ENCODE results near the gene IL22RA1.

The IL22RA1 gene

GRCh38 chr1:24142546-24143534 is at the start of gene IL22RA1:
TSS of gene IL22RA1 (minus strand) at chr1:24143140. CDS start at chr1:24143082, 58 bp downstream.
- H3K27ac ChIP-seq = no peak within 1 kb of the TSS
- TF ChIP-seq CTCF (IDR thresholded peaks at IDR 0.05) = no peak
- no peak for DNase-seq (ENCODE audit: low spot score)
- peak within 1 kb of the TSS; percentile 73 for H3K4me3 ChIP-seq

GRCh38 chr1:24191860-24192259 is 48.9 kb upstream of the IL22RA1 start:
- no peak for DNase-seq (ENCODE audit: low spot score)
- H3K4me3 ChIP-seq = no peak overlapping the region
- no peak for TF ChIP-seq CTCF (IDR thresholded peaks at IDR 0.05)
- no peak overlapping the region for H3K27ac ChIP-seq

- DNase-seq (ENCODE audit: low spot score) = no peak
- no peak for TF ChIP-seq CTCF (IDR thresholded peaks at IDR 0.05)
- no peak overlapping the region for H3K27ac ChIP-seq
- no peak overlapping the region for H3K4me3 ChIP-seq
Measured at GRCh38 chr1:24190983-24191461, 48.1 kb upstream of the IL22RA1 start.

- no peak for TF ChIP-seq CTCF (IDR thresholded peaks at IDR 0.05)
- Histone ChIP-seq H3K27ac (no peak overlapping the region), H3K4me3 (no peak overlapping the region)
- no peak for DNase-seq (ENCODE audit: low spot score)
Measured at GRCh38 chr1:24189528-24189927, 46.6 kb upstream of the IL22RA1 start.

GRCh38 chr1:24186993-24187790 is 44.3 kb upstream of the IL22RA1 start, which contains the start of gene IFNLR1:
TSS of gene IFNLR1 (minus strand) at chr1:24187289. CDS start at chr1:24187248, 41 bp downstream.
- peak within 1 kb of the TSS; percentile 79 for H3K4me3 ChIP-seq
- H3K27ac ChIP-seq = no peak within 1 kb of the TSS
- TF ChIP-seq CTCF (IDR thresholded peaks at IDR 0.05) = no peak
- no peak for DNase-seq (ENCODE audit: low spot score)

GRCh38 chr1:24186711-24186992 is 43.7 kb upstream of the IL22RA1 start:
- no peak for TF ChIP-seq CTCF (IDR thresholded peaks at IDR 0.05)
- peak overlapping the region; percentile 79 for H3K4me3 ChIP-seq
- no peak overlapping the region for H3K27ac ChIP-seq
- DNase-seq (ENCODE audit: low spot score) = no peak
